HepG2 (cell line): ENCODE results near the gene C12orf60. TPM values are rescaled to one million over a fixed set of nuclear protein-coding genes. Genes with fewer than 3 reads are reported as not detected.

Source experiments
- AKAP8 ChIP-seq: sonication (generic); formaldehyde crosslinking; IDR thresholded peaks from 2 replicates; pipeline ENCODE4 v1.5.1; 2020; ENCODE audit warnings: mild to moderate bottlenecking, missing genetic modification reagents
- BORCS8-MEF2B ChIP-seq: sonication (generic); formaldehyde crosslinking; IDR thresholded peaks from 2 replicates; pipeline ENCODE4 v1.8.0; 2022; ENCODE audit warnings: mild to moderate bottlenecking, missing genetic modification reagents
- HBP1 ChIP-seq: IDR thresholded peaks from 2 replicates; pipeline ENCODE4 v1.6.1; 2016; ENCODE audit warnings: low read depth, control low read depth
- HIVEP1 ChIP-seq: sonication (generic); formaldehyde crosslinking; IDR thresholded peaks from 2 replicates; pipeline ENCODE4 v1.4.0; 2020; ENCODE audit warnings: mild to moderate bottlenecking, missing genetic modification reagents
- NR3C1 ChIP-seq: sonication (generic); formaldehyde crosslinking; IDR thresholded peaks from 2 replicates; pipeline ENCODE4 v1.4.0; 2020; ENCODE audit warnings: missing genetic modification reagents
- RXRB ChIP-seq: IDR thresholded peaks from 2 replicates; pipeline ENCODE4 v1.6.1; 2016; ENCODE audit warnings: borderline replicate concordance, missing genetic modification reagents, missing compliant biosample characterization
- SAP130 ChIP-seq: IDR thresholded peaks from 2 replicates; pipeline ENCODE4 v1.6.1; 2016; ENCODE audit warnings: low read depth
- SMARCC2 ChIP-seq: fragments of 450-650 bp; IDR thresholded peaks from 2 replicates; pipeline ENCODE4 v1.6.1; 2017; ENCODE audit warnings: antibody characterized with exemption, mild to moderate bottlenecking
- SUZ12 ChIP-seq: fragments of 150-350 bp; IDR thresholded peaks from 2 replicates; pipeline ENCODE4 v1.6.1; 2014; ENCODE audit warnings: low read depth, low read length
- ZBTB3 ChIP-seq: sonication (generic); formaldehyde crosslinking; IDR thresholded peaks from 2 replicates; pipeline ENCODE4 v1.4.0; 2020; ENCODE audit warnings: low read depth, mild to moderate bottlenecking, moderate library complexity, missing genetic modification reagents, borderline replicate concordance
- ZBTB8A ChIP-seq: sonication (generic); formaldehyde crosslinking; IDR thresholded peaks from 2 replicates; pipeline ENCODE4 v1.4.0; 2020; ENCODE audit warnings: mild to moderate bottlenecking, low read depth, missing genetic modification reagents, borderline replicate concordance
- ZC3H4 ChIP-seq: sonication (generic); formaldehyde crosslinking; IDR thresholded peaks from 2 replicates; pipeline ENCODE4 v1.4.0; 2020; ENCODE audit warnings: missing genetic modification reagents, borderline replicate concordance
- ZNF225 ChIP-seq: sonication (generic); formaldehyde crosslinking; IDR thresholded peaks from 2 replicates; pipeline ENCODE4 v1.4.0; 2020; ENCODE audit warnings: mild to moderate bottlenecking, missing genetic modification reagents
- ZNF510 ChIP-seq: sonication (generic); formaldehyde crosslinking; IDR thresholded peaks from 2 replicates; pipeline ENCODE4 v1.4.0; 2020; ENCODE audit warnings: low read depth, mild to moderate bottlenecking, missing genetic modification reagents
- ZNF558 ChIP-seq: sonication (generic); formaldehyde crosslinking; IDR thresholded peaks from 2 replicates; pipeline ENCODE4 v1.9.0; 2022; ENCODE audit warnings: mild to moderate bottlenecking, missing genetic modification reagents, borderline replicate concordance
- ZNF687 ChIP-seq: sonication (generic); formaldehyde crosslinking; IDR thresholded peaks from 2 replicates; pipeline ENCODE4 v1.5.1; 2020; ENCODE audit warnings: mild to moderate bottlenecking, missing genetic modification reagents, moderate library complexity
- ZNF713 ChIP-seq: sonication (generic); formaldehyde crosslinking; IDR thresholded peaks from 2 replicates; pipeline ENCODE4 v1.4.0; 2020; ENCODE audit warnings: mild to moderate bottlenecking, missing genetic modification reagents
- ZNF790 ChIP-seq: sonication (generic); formaldehyde crosslinking; IDR thresholded peaks from 2 replicates; pipeline ENCODE4 v1.8.0; 2022; ENCODE audit warnings: missing genetic modification reagents, mild to moderate bottlenecking, borderline replicate concordance
- polyA plus RNA-seq, 8 experiments: library from polyadenylated mRNA; depleted of rRNA in 3 of 8; stranded (reverse) in 7 of 8; unstranded in 1 of 8; fragments of >200 nt; fragmentation: Illumina TruSeq in 4 of 8; extraction: Trizol in 4 of 8; gene quantifications; 2 replicates each; pipeline versions ENCODE4 v1.2.1 to v1.2.3, GENCODE V29; 2011 to 2016; ENCODE audit warnings: low read depth in 4 of 8, missing spikeins in 1 of 8, mixed read lengths in 1 of 8; ENCODE audit not compliant: insufficient read depth in 1 of 8
- total RNA-seq, 5 experiments: library from RNA; depleted of rRNA; stranded (reverse); fragments of >200 nt; fragmentation: Illumina TruSeq; extraction: Trizol; gene quantifications; 2 replicates each; pipeline ENCODE4 v1.2.3, GENCODE V29; 2016; ENCODE audit warnings: low read depth in 1 of 5
- TF ChIP-seq, protein P1 (sequence below): sonication (generic); formaldehyde crosslinking; IDR thresholded peaks from 2 replicates; pipeline ENCODE4 v1.4.0; 2020; ENCODE audit warnings: missing genetic modification reagents

Gene C12orf60
- total and polyA plus RNA-seq, 2 of the 13 experiments (the other 11 are each of a cell fraction or from before 2014, with no cell fraction given): 0.55 to 1.4 TPM

- TF ChIP-seq ZNF558 (CRISPR knock-in tag) (no peak), SUZ12 (no peak), ZNF790 (CRISPR knock-in tag) (no peak), NR3C1 (CRISPR knock-in tag) (no peak), HBP1 (CRISPR knock-in tag) (no peak), BORCS8-MEF2B (CRISPR knock-in tag) (0 out of 2 replicates have a peak, but pooled peaks have one; percentile 6), AKAP8 (CRISPR knock-in tag) (no peak), ZNF713 (CRISPR knock-in tag) (no peak), SAP130 (peak; percentile 81; the same call in 1 of the 2 replicates), SMARCC2 (no peak), ZNF225 (no peak), RXRB (CRISPR knock-in tag) (no peak), ZC3H4 (no peak), ZNF687 (peak; percentile 61), HIVEP1 (no peak), ZBTB8A (CRISPR knock-in tag) (no peak), ZNF510 (CRISPR knock-in tag) (no peak), ZBTB3 (CRISPR knock-in tag) (no peak)
- TF ChIP-seq, protein P1, sequence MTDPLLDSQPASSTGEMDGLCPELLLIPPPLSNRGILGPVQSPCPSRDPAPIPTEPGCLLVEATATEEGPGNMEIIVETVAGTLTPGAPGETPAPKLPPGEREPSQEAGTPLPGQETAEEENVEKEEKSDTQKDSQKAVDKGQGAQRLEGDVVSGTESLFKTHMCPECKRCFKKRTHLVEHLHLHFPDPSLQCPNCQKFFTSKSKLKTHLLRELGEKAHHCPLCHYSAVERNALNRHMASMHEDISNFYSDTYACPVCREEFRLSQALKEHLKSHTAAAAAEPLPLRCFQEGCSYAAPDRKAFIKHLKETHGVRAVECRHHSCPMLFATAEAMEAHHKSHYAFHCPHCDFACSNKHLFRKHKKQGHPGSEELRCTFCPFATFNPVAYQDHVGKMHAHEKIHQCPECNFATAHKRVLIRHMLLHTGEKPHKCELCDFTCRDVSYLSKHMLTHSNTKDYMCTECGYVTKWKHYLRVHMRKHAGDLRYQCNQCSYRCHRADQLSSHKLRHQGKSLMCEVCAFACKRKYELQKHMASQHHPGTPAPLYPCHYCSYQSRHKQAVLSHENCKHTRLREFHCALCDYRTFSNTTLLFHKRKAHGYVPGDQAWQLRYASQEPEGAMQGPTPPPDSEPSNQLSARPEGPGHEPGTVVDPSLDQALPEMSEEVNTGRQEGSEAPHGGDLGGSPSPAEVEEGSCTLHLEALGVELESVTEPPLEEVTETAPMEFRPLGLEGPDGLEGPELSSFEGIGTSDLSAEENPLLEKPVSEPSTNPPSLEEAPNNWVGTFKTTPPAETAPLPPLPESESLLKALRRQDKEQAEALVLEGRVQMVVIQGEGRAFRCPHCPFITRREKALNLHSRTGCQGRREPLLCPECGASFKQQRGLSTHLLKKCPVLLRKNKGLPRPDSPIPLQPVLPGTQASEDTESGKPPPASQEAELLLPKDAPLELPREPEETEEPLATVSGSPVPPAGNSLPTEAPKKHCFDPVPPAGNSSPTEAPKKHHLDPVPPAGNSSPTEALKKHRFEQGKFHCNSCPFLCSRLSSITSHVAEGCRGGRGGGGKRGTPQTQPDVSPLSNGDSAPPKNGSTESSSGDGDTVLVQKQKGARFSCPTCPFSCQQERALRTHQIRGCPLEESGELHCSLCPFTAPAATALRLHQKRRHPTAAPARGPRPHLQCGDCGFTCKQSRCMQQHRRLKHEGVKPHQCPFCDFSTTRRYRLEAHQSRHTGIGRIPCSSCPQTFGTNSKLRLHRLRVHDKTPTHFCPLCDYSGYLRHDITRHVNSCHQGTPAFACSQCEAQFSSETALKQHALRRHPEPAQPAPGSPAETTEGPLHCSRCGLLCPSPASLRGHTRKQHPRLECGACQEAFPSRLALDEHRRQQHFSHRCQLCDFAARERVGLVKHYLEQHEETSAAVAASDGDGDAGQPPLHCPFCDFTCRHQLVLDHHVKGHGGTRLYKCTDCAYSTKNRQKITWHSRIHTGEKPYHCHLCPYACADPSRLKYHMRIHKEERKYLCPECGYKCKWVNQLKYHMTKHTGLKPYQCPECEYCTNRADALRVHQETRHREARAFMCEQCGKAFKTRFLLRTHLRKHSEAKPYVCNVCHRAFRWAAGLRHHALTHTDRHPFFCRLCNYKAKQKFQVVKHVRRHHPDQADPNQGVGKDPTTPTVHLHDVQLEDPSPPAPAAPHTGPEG (CRISPR knock-in tag): 0 out of 2 replicates have a peak, but pooled peaks have one; percentile 8
Measured at GRCh38 chr12:14774074-14774905, 29.2 kb upstream of the C12orf60 start (continued).
